ENCODE measurements around the gene NPFFR2.

Gene NPFFR2

GRCh38 chr4:72019688-72020087, 12.1 kb upstream of the NPFFR2 start:
- H3K27ac ChIP-seq, result no peak overlapping the region
- no peak for TF ChIP-seq CTCF (conservative IDR thresholded peaks at IDR 0.05)
- no peak for TF ChIP-seq ZFX (IDR thresholded peaks at IDR 0.05)

- H3K27ac ChIP-seq, result no peak overlapping the region
- TF ChIP-seq CTCF (conservative IDR thresholded peaks at IDR 0.05) (no peak), ZFX (IDR thresholded peaks at IDR 0.05) (no peak)
Measured at GRCh38 chr4:72022553-72022952, 9.2 kb upstream of the NPFFR2 start.

GRCh38 chr4:72055566-72055965, 23.8 kb downstream of the NPFFR2 start:
- no peak for TF ChIP-seq CTCF (conservative IDR thresholded peaks at IDR 0.05)
- no peak overlapping the region for H3K27ac ChIP-seq

GRCh38 chr4:72063726-72064125, 31.9 kb downstream of the NPFFR2 start:
- TF ChIP-seq ZFX (IDR thresholded peaks at IDR 0.05) (no peak), CTCF (conservative IDR thresholded peaks at IDR 0.05) (no peak)
- H3K27ac ChIP-seq, result no peak overlapping the region

GRCh38 chr4:72067051-72067450, 35.3 kb downstream of the NPFFR2 start:
- TF ChIP-seq ZFX (IDR thresholded peaks at IDR 0.05), result no peak
- TF ChIP-seq CTCF (conservative IDR thresholded peaks at IDR 0.05), result no peak
- no peak overlapping the region for H3K27ac ChIP-seq

- H3K27ac ChIP-seq, result no peak overlapping the region
- TF ChIP-seq CTCF (conservative IDR thresholded peaks at IDR 0.05), result no peak
- no peak for TF ChIP-seq ZFX (IDR thresholded peaks at IDR 0.05)
Measured at GRCh38 chr4:72073816-72074215, 42.0 kb downstream of the NPFFR2 start.

GRCh38 chr4:72076562-72076961, 44.8 kb downstream of the NPFFR2 start:
- H3K27ac ChIP-seq, result no peak overlapping the region
- TF ChIP-seq ZFX (IDR thresholded peaks at IDR 0.05) (no peak), CTCF (conservative IDR thresholded peaks at IDR 0.05) (no peak)

Measured in C4-2B (cell line).